H1 (cell line): Measurements from ENCODE around the gene ECE2. TPM values are rescaled to one million over a fixed set of nuclear protein-coding genes. Genes with fewer than 3 reads are reported as not detected.

Experiments used
- CTCF ChIA-PET: fragments of 300-600 bp; sonication (Branson Sonifier 250); formaldehyde crosslinking; loops from one replicate; lab custom pipeline; 2021; ENCODE audit not compliant: partially characterized antibody; lab: Charles Lee
- POLR2A ChIA-PET: fragments of 300-600 bp; sonication (Branson Sonifier 250); formaldehyde crosslinking; loops from one replicate; lab custom pipeline; 2021; ENCODE audit warnings: inconsistent platforms; ENCODE audit not compliant: partially characterized antibody; lab: Charles Lee
- DNase-seq, 2 experiments: peaks; one replicate each; pipeline versions ENCODE4 v3.0.0 to v3.0.0-alpha.2; 2010 to 2022; ENCODE audit warnings: low spot score in 2 of 2, low read depth in 1 of 2, mixed read lengths in 1 of 2
- FAIRE-seq: peaks from 2 replicates; lab custom pipeline; 2011; peaks lifted over from hg19 to GRCh38; lab: Jason Lieb, UNC
- H2AFZ ChIP-seq: 2 replicates; pipeline ENCODE4 v1.8.1; 2012; ENCODE audit warnings: low read length, inconsistent platforms
- H2AK5ac ChIP-seq: 2 replicates; pipeline ENCODE4 v1.6.1; 2013; ENCODE audit warnings: low read depth, low read length
- H2BK120ac ChIP-seq: replicated peaks from 2 replicates; pipeline ENCODE3; 2013; ENCODE audit warnings: low read depth, low read length, inconsistent platforms
- H2BK12ac ChIP-seq: 2 replicates; pipeline ENCODE4 v1.6.1; 2013; ENCODE audit warnings: low read depth, low read length
- H2BK15ac ChIP-seq: 2 replicates; pipeline ENCODE4 v1.6.1; 2013; ENCODE audit warnings: low read length
- H2BK20ac ChIP-seq: 2 replicates; pipeline ENCODE4 v1.6.1; 2013; ENCODE audit warnings: low read length
- H2BK5ac ChIP-seq: 2 replicates; pipeline ENCODE4 v1.6.1; 2013; ENCODE audit warnings: low read depth, low read length
- H3K14ac ChIP-seq: 2 replicates; pipeline ENCODE4 v1.6.1; 2013; ENCODE audit warnings: inconsistent platforms; ENCODE audit not compliant: insufficient read length
- H3K18ac ChIP-seq: 2 replicates; pipeline ENCODE4 v1.6.1; 2013; ENCODE audit warnings: low read length; ENCODE audit errors: extremely low read depth
- H3K23ac ChIP-seq: 2 replicates; pipeline ENCODE4 v1.6.1; 2013; ENCODE audit warnings: inconsistent platforms; ENCODE audit not compliant: insufficient read length
- H3K23me2 ChIP-seq: 2 replicates; pipeline ENCODE4 v1.6.1; 2013; ENCODE audit warnings: low read depth, low read length
- H3K27ac ChIP-seq: 2 replicates; pipeline ENCODE4 v1.6.1; 2011; ENCODE audit warnings: low read depth, low read length, inconsistent platforms
- H3K27me3 ChIP-seq, 4 experiments: replicated peaks in 1 of 4; 1 replicate in 1 of 4; 2 replicates in 3 of 4; pipeline versions ENCODE4 v1.6.1 to v1.8.1; 2011 to 2013; ENCODE audit warnings: low read length in 3 of 4, mild to moderate bottlenecking in 3 of 4, inconsistent platforms in 2 of 4, mixed read lengths in 2 of 4, moderate library complexity in 1 of 4; ENCODE audit not compliant: control insufficient read depth in 3 of 4, insufficient read depth in 3 of 4; ENCODE audit errors: extremely low read depth in 1 of 4
- H3K36me3 ChIP-seq, 4 experiments: 2 replicates each; pipeline versions ENCODE4 v1.6.1 to v1.8.1; 2011 to 2013; ENCODE audit warnings: mild to moderate bottlenecking in 4 of 4, low read length in 3 of 4, moderate library complexity in 2 of 4, control low read depth in 1 of 4, inconsistent platforms in 1 of 4; ENCODE audit not compliant: insufficient read depth in 4 of 4, control insufficient read depth in 2 of 4
- H3K4ac ChIP-seq: replicated peaks from 2 replicates; pipeline ENCODE3; 2013; ENCODE audit warnings: low read length, low read depth, mixed read lengths, inconsistent platforms; ENCODE audit not compliant: insufficient read length
- H3K4me1 ChIP-seq, 4 experiments: replicated peaks in 1 of 4; 1 replicate in 1 of 4; 2 replicates in 3 of 4; pipeline versions ENCODE4 v1.6.1 to v1.8.1; 2011 to 2013; ENCODE audit warnings: low read length in 3 of 4, inconsistent platforms in 2 of 4, mixed read lengths in 1 of 4; ENCODE audit not compliant: insufficient read depth in 4 of 4, control insufficient read depth in 3 of 4
- H3K4me2 ChIP-seq, 2 experiments: 2 replicates each; pipeline versions ENCODE4 v1.6.1 to v1.8.1; 2011 to 2013; ENCODE audit warnings: low read depth in 2 of 2, low read length in 2 of 2, control low read depth in 1 of 2, inconsistent platforms in 1 of 2, mild to moderate bottlenecking in 1 of 2; ENCODE audit not compliant: insufficient read depth in 1 of 2
- H3K4me3 ChIP-seq, 4 experiments: fragments of 200-600, 300-600 bp in 1 of 4; sonication (generic), shearing (Covaris generic), sonication (Bioruptor Twin) in 1 of 4; 2 replicates each; pipeline versions ENCODE4 v1.5.1 to v1.8.1; 2011 to 2016; ENCODE audit warnings: low read length in 4 of 4, low read depth in 3 of 4, control low read depth in 2 of 4, inconsistent platforms in 2 of 4, mild to moderate bottlenecking in 2 of 4, mixed read lengths in 1 of 4, moderate library complexity in 1 of 4; ENCODE audit not compliant: insufficient read depth in 2 of 4; ENCODE audit errors: extremely low read depth in 1 of 4
- H3K56ac ChIP-seq: replicated peaks from 2 replicates; pipeline ENCODE3; 2013; ENCODE audit warnings: low read depth, mild to moderate bottlenecking, mixed read lengths, low read length, inconsistent platforms; ENCODE audit not compliant: insufficient read length
- H3K79me1 ChIP-seq: 2 replicates; pipeline ENCODE4 v1.6.1; 2013; ENCODE audit warnings: low read depth, low read length, control low read depth
- H3K79me2 ChIP-seq, 2 experiments: 2 replicates each; pipeline versions ENCODE4 v1.6.1 to v1.8.1; 2012 to 2013; ENCODE audit warnings: low read length in 2 of 2, mild to moderate bottlenecking in 2 of 2, inconsistent platforms in 1 of 2; ENCODE audit not compliant: insufficient read depth in 2 of 2, control insufficient read depth in 1 of 2
- H3K9ac ChIP-seq, 4 experiments: replicated peaks in 1 of 4; 1 replicate in 1 of 4; 2 replicates in 3 of 4; pipeline versions ENCODE4 v1.6.1 to v1.8.1; 2011 to 2013; ENCODE audit warnings: low read depth in 3 of 4, low read length in 3 of 4, control low read depth in 2 of 4, mild to moderate bottlenecking in 2 of 4, moderate library complexity in 2 of 4, inconsistent platforms in 1 of 4; ENCODE audit errors: extremely low read depth in 1 of 4
- H3K9me3 ChIP-seq, 2 experiments: 2 replicates each; pipeline versions ENCODE4 v1.6.1 to v1.8.1; 2012 to 2013; ENCODE audit warnings: mild to moderate bottlenecking in 2 of 2, moderate library complexity in 2 of 2, control low read depth in 1 of 2, inconsistent platforms in 1 of 2, low read depth in 1 of 2, low read length in 1 of 2, mixed read lengths in 1 of 2; ENCODE audit not compliant: insufficient read depth in 2 of 2
- H4K20me1 ChIP-seq, 2 experiments: replicated peaks in 1 of 2; 2 replicates each; pipeline versions ENCODE3 to v1.8.1; 2011 to 2013; ENCODE audit warnings: inconsistent platforms in 2 of 2, low read length in 2 of 2, mild to moderate bottlenecking in 1 of 2; ENCODE audit not compliant: insufficient read depth in 2 of 2, control insufficient read depth in 1 of 2
- H4K5ac ChIP-seq: 2 replicates; pipeline ENCODE4 v1.6.1; 2013; ENCODE audit warnings: low read length, low read depth, mixed read lengths, inconsistent platforms; ENCODE audit not compliant: insufficient read length
- H4K8ac ChIP-seq: 2 replicates; pipeline ENCODE4 v1.8.0; 2013; ENCODE audit warnings: mild to moderate bottlenecking, moderate library complexity, low read length, inconsistent platforms; ENCODE audit not compliant: insufficient read depth; ENCODE audit errors: extremely low read depth
- H4K91ac ChIP-seq: replicated peaks from 2 replicates; pipeline ENCODE3; 2013; ENCODE audit warnings: low read length, mixed read lengths, inconsistent platforms; ENCODE audit not compliant: insufficient read length
- BRCA1 ChIP-seq: IDR thresholded peaks from 2 replicates; pipeline ENCODE4 v1.6.1; 2012; ENCODE audit warnings: low read depth, low read length, improper control_type of control experiment
- CEBPB ChIP-seq: IDR thresholded peaks from 2 replicates; pipeline ENCODE4 v1.6.1; 2012; ENCODE audit warnings: low read depth, low read length
- E2F6 ChIP-seq: IDR thresholded peaks from 2 replicates; pipeline ENCODE4 v1.6.1; 2012; ENCODE audit warnings: inconsistent platforms
- MAX ChIP-seq: IDR thresholded peaks from 2 replicates; pipeline ENCODE4 v1.6.1; 2012; ENCODE audit warnings: inconsistent platforms
- PHF8 ChIP-seq: fragments of 200-600 bp; sonication (generic); conservative IDR thresholded peaks from 2 replicates; pipeline ENCODE4 v1.7.1; 2012; ENCODE audit warnings: low read depth, mild to moderate bottlenecking, inconsistent platforms, low read length, moderate library complexity
- RXRA ChIP-seq: IDR thresholded peaks from 2 replicates; pipeline ENCODE4 v1.6.1; 2011; ENCODE audit warnings: low read depth, mild to moderate bottlenecking, low read length, moderate library complexity; ENCODE audit not compliant: insufficient read depth
- TBP ChIP-seq: IDR thresholded peaks from 2 replicates; pipeline ENCODE4 v1.6.1; 2011; ENCODE audit warnings: low read depth, low read length, improper control_type of control experiment
- TEAD4 ChIP-seq: IDR thresholded peaks from 2 replicates; pipeline ENCODE4 v1.6.1; 2012; ENCODE audit warnings: low read depth, low read length, inconsistent platforms, mixed read lengths
- USF2 ChIP-seq: IDR thresholded peaks from 2 replicates; pipeline ENCODE4 v1.6.1; 2011; ENCODE audit warnings: low read length, improper control_type of control experiment
- WGBS, 2 experiments: shearing (Covaris generic) in 1 of 2; methylation state at CpG; one replicate each; pipeline versions ENCODE4 v1.1.6 to v1.1.7; 2013 to 2015; ENCODE audit warnings: low lambda C conversion rate in 2 of 2, mixed read lengths in 2 of 2, inconsistent platforms in 1 of 2, low coverage in 1 of 2, missing lambda C conversion rate in 1 of 2; ENCODE audit not compliant: insufficient replicate concordance in 2 of 2, insufficient coverage in 1 of 2, insufficient read length in 1 of 2; ENCODE audit errors: extremely low coverage in 1 of 2, missing lambda C conversion rate in 1 of 2; 5-methylcytosine and 5-hydroxymethylcytosine counted together
- polyA plus RNA-seq, 7 experiments: library from polyadenylated mRNA; depleted of rRNA in 3 of 7; stranded (reverse) in 5 of 7; unstranded in 2 of 7; fragments of >200 nt in 5 of 7; fragments of 200-250 nt in 2 of 7; gene quantifications; 1 replicate in 5 of 7; 2 replicates in 1 of 7; 4 replicates in 1 of 7; pipeline versions ENCODE4 v1.2.1 to v1.2.3, GENCODE V29; 2011 to 2013; ENCODE audit warnings: missing spikeins in 2 of 7, mixed read lengths in 2 of 7
- total RNA-seq: library from RNA; stranded (reverse); fragmentation: NEBNext Ultra II Directional; extraction: Animal tissue kit (Norgen Biotek cat#: 25700); gene quantifications from 2 replicates; pipeline ENCODE4 v1.2.1, GENCODE V29; 2021

The ECE2 gene
- total and polyA plus RNA-seq, 2 of the 8 experiments (the other 6 are each of a cell fraction or from before 2014, with no cell fraction given): 0.44 to 0.86 TPM

- Histone ChIP-seq H4K5ac (no peak overlapping the region), H3K36me3 (peaks cover 0 to 8% (median 0%) of the 10 kb centered on the region in 4 experiments; a peak in 1 of 8 replicates), H2BK20ac (no peak overlapping the region), H2BK12ac (no peak overlapping the region; the same call in 1 of the 2 replicates), H3K79me2 (no peaks in the 10 kb centered on the region), H3K14ac (no peak overlapping the region), H4K20me1 (peaks cover 4 to 5% of the 10 kb centered on the region in 2 experiments), H3K18ac (no peak overlapping the region), H3K27me3 (peaks cover 35 to 58% (median 53%) of the 10 kb centered on the region in 4 experiments), H3K4me3 (peak overlapping the region; percentile 33 to 59 (median 42); a peak in 5 of 8 replicates), H4K91ac (no peak overlapping the region), H3K4me2 (peak overlapping the region; percentile 61 to 96), H2AFZ (no peak overlapping the region), H3K9ac (no peak overlapping the region), H3K79me1 (no peaks in the 10 kb centered on the region), H3K27ac (no peak overlapping the region), H2BK5ac (no peak overlapping the region), H3K4me1 (peaks cover 0 to 20% (median 4%) of the 10 kb centered on the region in 4 experiments; a peak in 5 of 7 replicates), H3K4ac (no peak overlapping the region), H2AK5ac (no peak overlapping the region), H3K23ac (no peak overlapping the region), H3K56ac (no peak overlapping the region), H4K8ac (no peak overlapping the region), H2BK15ac (no peak overlapping the region), H2BK120ac (no peak overlapping the region), H3K9me3 (no peaks in the 10 kb centered on the region), H3K23me2 (peaks cover 12% of the 10 kb centered on the region; the same call in 1 of the 2 replicates)
- ChIA-PET POLR2A (interaction anchor here (0.9 to 2.5 kb wide), 5 partner anchors 12 to 52 kb away, joined by 3 to 11 read pairs (median 6); partner anchors contain the start of genes ABCF3 and EEF1AKMT4), CTCF (interaction anchor here (0.6 to 10.3 kb wide), 37 partner anchors 12 to 454 kb away, joined by 3 to 183 read pairs (median 9); partner anchors contain the start of genes ABCF3, CAMK2N2, EEF1AKMT4 and EIF2B5)
- DNase-seq (no peak), FAIRE-seq (no peak)
- 37% methylated on average over 12 of the region's 12 CpGs; no CpG with 5 or more reads in 1 of the 2 experiments for WGBS, 2 experiments
- no peak for TF ChIP-seq BRCA1
- TF ChIP-seq TEAD4: no peak
- no peak for TF ChIP-seq USF2
- TF ChIP-seq E2F6: no peak
- TF ChIP-seq CEBPB: no peak
- TF ChIP-seq PHF8: no peak
- no peak for TF ChIP-seq MAX
- TF ChIP-seq RXRA: no peak
- no peak for TF ChIP-seq TBP
Observed at GRCh38 chr3:184228376-184229137, 47.3 kb upstream of the ECE2 start.
